OCI-LY7 (cell line): Measurements from ENCODE around the gene ZNF189.

Source experiments
- CTCF ChIP-seq: fragments of 200-600 bp; sonication (generic); conservative IDR thresholded peaks from 2 replicates; pipeline ENCODE4 v1.5.1; 2014; ENCODE audit warnings: mild to moderate bottlenecking, antibody characterized with exemption, low read length, moderate library complexity, mixed read lengths
- EZH2phosphoT487 ChIP-seq: fragments of 200-600 bp; sonication (generic); IDR thresholded peaks from 2 replicates; pipeline ENCODE4 v1.6.1; 2018; ENCODE audit warnings: low read depth, borderline replicate concordance, mild to moderate bottlenecking, mixed run types, antibody characterized with exemption, low read length, moderate library complexity, mixed read lengths

DNA sequence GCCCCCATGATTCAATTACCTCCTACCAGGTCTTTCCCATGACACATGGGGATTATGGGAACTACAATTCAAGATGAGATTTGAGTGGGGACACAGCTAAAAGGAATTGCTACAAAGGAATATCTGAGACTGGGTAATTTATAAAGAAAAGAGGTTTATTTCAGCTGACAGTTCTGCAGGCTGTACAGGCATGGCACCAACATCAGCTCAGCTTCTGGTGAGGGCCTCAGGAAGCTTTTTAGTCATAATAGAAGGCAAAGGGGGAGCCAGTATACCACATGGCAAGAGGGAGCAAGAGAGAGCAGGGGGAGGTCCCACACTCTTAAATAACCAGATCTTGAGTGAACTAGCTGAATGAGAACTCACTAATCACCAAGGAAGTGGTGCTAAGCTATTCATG, 48.1 kb downstream of the ZNF189 start:
- TF ChIP-seq CTCF (no peak), EZH2phosphoT487 (no peak)
